ACC112 (cell line): Measurements from ENCODE around the gene IL19.

Source experiments
- H2AFZ ChIP-seq: fragments of 200-600 bp; sonication (generic); one replicate; pipeline ENCODE4 v1.6.0; 2017; ENCODE audit warnings: antibody characterized with exemption, low read length; ENCODE audit not compliant: unreplicated experiment
- H3K27ac ChIP-seq: fragments of 200-600 bp; sonication (generic); 2 replicates; pipeline ENCODE4 v1.5.1; 2014; ENCODE audit warnings: low read depth, mild to moderate bottlenecking, antibody characterized with exemption, low read length, moderate library complexity
- H3K27me3 ChIP-seq: fragments of 200-600 bp; sonication (generic); 2 replicates; pipeline ENCODE4 v1.6.1; 2014; ENCODE audit warnings: mild to moderate bottlenecking, antibody characterized with exemption, low read length, moderate library complexity, mixed read lengths; ENCODE audit not compliant: insufficient read depth
- H3K36me3 ChIP-seq: fragments of 200-600 bp; sonication (generic); 2 replicates; pipeline ENCODE4 v1.6.1; 2016; ENCODE audit warnings: mild to moderate bottlenecking, antibody characterized with exemption, low read length, moderate library complexity, mixed read lengths; ENCODE audit not compliant: insufficient read depth
- H3K4me1 ChIP-seq: fragments of 200-600 bp; sonication (generic); one replicate; pipeline ENCODE4 v1.6.1; 2016; ENCODE audit warnings: low read length, mixed read lengths; ENCODE audit not compliant: insufficient read depth, unreplicated experiment, control insufficient read depth
- H3K4me3 ChIP-seq: fragments of 200-600 bp; sonication (generic); 2 replicates; pipeline ENCODE4 v1.5.1; 2014; ENCODE audit warnings: mild to moderate bottlenecking, low read depth, low read length
- H3K79me2 ChIP-seq: fragments of 200-600 bp; sonication (generic); one replicate; pipeline ENCODE4 v1.6.0; 2016; ENCODE audit warnings: low read length; ENCODE audit not compliant: control insufficient read depth, unreplicated experiment, insufficient read depth

IL19 gene

DNA sequence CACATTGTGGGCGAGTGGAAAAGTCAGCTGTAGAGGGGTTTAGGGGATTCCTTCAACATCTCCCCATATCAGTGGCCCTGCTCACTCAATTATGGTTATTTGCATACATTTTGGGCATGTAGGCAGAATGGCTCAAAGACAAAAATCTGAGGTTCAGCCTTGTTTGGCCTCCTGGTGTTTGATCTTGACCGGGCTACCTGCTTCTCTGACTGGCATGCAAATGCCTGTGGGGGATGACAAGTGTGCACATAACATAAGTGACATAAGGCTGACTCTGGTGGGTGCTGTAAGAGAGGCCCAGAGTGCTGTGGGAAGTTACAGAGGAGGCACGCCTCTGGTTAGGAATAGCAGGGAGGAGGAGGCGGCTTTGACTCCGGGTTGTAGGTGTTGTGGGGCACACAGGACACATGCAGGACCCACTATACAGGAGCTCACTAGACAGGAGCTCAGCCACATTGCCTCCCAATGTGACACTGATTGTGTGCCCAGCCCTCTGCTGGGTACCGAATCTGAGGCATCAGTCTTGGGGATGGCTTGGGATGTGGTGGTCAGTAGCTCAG, 29.4 kb upstream of the IL19 start:
- H3K4me1 ChIP-seq = no peaks in the 10 kb centered on the region
- H3K27me3 ChIP-seq = no peaks in the 10 kb centered on the region
- H3K36me3 ChIP-seq = no peaks in the 10 kb centered on the region
- no peaks in the 10 kb centered on the region for H3K79me2 ChIP-seq
- H3K4me3 ChIP-seq = no peak overlapping the region
- H3K27ac ChIP-seq = no peak overlapping the region
- no peak overlapping the region for H2AFZ ChIP-seq

GRCh38 chr1:206742719-206743383, 27.7 kb upstream of the IL19 start:
- Histone ChIP-seq H2AFZ (no peak overlapping the region), H3K4me3 (no peak overlapping the region), H3K36me3 (no peaks in the 10 kb centered on the region), H3K27ac (no peak overlapping the region), H3K27me3 (no peaks in the 10 kb centered on the region), H3K79me2 (no peaks in the 10 kb centered on the region), H3K4me1 (peaks cover under 1% of the 10 kb centered on the region)

DNA sequence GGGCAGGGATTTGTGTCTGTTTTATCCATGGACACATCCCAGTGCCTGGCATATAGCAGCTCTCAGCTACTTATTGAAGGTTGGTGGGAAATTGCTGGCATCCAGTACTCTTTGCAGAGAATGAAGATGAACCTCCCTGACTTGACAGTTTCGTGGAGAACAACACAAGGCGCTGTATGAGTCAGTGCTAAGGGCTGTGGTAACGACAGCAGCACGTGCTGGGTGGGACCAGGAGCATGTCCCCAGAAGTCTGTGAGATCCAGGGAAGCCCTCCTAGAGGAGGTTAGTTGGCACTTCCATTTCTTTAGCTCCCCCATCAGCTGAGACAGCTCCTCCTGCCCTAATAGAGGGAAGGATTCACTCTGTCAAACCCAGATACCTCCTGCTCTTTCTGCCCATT, 25.9 kb upstream of the IL19 start:
- peaks cover 11% of the 10 kb centered on the region for H3K4me1 ChIP-seq
- H3K27me3 ChIP-seq = no peaks in the 10 kb centered on the region
- no peak overlapping the region for H3K27ac ChIP-seq
- H2AFZ ChIP-seq = no peak overlapping the region
- no peaks in the 10 kb centered on the region for H3K36me3 ChIP-seq
- no peak overlapping the region for H3K4me3 ChIP-seq
- H3K79me2 ChIP-seq = no peaks in the 10 kb centered on the region

GRCh38 chr1:206745301-206745700, 25.3 kb upstream of the IL19 start:
- no peak overlapping the region for H3K4me3 ChIP-seq
- no peak overlapping the region for H3K27ac ChIP-seq
- no peaks in the 10 kb centered on the region for H3K27me3 ChIP-seq
- H3K4me1 ChIP-seq = peaks cover 11% of the 10 kb centered on the region
- H3K36me3 ChIP-seq = no peaks in the 10 kb centered on the region
- no peaks in the 10 kb centered on the region for H3K79me2 ChIP-seq
- H2AFZ ChIP-seq = no peak overlapping the region

DNA sequence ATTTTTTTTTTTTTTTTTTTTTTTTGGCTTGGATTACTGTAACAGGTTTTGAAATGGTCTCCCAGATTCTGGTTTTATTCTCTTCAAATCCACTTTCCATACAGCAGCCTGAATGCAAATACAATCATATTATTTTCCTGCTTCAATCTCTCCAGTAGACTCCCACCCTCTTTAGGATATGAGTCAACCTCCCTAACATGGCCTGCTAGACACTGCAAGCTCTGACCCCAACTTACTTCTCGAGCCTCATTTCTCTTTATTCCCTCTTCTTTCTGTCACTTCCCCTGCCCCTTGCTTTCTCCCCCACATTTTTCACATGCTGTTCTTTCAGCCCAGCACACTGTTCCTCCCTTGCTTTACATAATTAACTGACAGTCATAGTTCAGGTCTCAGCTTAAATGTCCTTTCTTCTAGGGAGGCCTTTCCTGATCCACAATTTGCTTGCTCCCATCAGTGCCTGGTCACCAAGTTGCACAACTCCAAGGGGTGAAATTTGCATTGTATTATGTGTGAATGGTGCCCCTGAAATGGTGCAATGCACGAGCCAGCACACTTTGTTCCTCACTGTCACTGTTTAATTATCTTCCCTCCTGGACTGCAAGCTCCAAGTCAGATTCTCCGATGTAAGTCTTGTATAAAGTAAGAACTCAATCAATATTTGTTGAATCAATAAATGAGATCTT, 22.1 kb upstream of the IL19 start:
- H2AFZ ChIP-seq = no peak overlapping the region

GRCh38 chr1:206751891-206752290, 18.7 kb upstream of the IL19 start:
- no peaks in the 10 kb centered on the region for H3K36me3 ChIP-seq
- peaks cover 11% of the 10 kb centered on the region for H3K4me1 ChIP-seq
- no peak overlapping the region for H3K27ac ChIP-seq
- no peaks in the 10 kb centered on the region for H3K79me2 ChIP-seq
- H3K27me3 ChIP-seq = peaks cover 23% of the 10 kb centered on the region; the same call in 1 of the 2 replicates
- no peak overlapping the region for H3K4me3 ChIP-seq
- no peak overlapping the region for H2AFZ ChIP-seq

More for the DNA sequence above, 22.1 kb upstream of the IL19 start:
- peaks cover 11% of the 10 kb centered on the region for H3K4me1 ChIP-seq
- no peak overlapping the region for H3K27ac ChIP-seq
- H3K79me2 ChIP-seq = no peaks in the 10 kb centered on the region
- no peak overlapping the region for H3K4me3 ChIP-seq
- H3K27me3 ChIP-seq = peaks cover 8% of the 10 kb centered on the region; the same call in 1 of the 2 replicates
- H3K36me3 ChIP-seq = no peaks in the 10 kb centered on the region

DNA sequence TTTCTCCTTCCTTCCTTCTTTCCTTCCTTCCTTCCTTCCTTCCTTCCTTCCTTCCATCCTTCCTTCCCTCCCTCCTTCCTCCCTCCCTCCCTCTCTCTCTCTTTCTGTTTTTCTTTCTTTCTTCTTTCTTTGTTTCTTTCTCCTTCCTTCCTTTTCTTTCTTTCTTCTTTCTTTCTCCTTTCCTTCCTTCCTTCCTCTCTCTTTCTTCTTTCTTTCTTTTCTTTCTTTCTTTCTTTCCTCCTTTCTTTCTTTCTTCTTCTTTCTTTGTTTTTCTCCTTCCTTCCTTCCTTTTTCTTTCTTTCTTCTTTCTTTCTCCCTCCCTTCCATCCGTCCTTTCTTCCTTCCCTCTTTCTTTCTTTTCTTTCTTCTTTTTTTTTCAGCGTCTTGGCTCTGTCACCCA, 18.1 kb upstream of the IL19 start:
- H3K79me2 ChIP-seq = no peaks in the 10 kb centered on the region
- no peak overlapping the region for H3K27ac ChIP-seq
- H3K27me3 ChIP-seq = peaks cover 29% of the 10 kb centered on the region; the same call in 1 of the 2 replicates
- peaks cover 11% of the 10 kb centered on the region for H3K4me1 ChIP-seq
- H3K4me3 ChIP-seq = no peak overlapping the region
- H2AFZ ChIP-seq = no peak overlapping the region
- no peaks in the 10 kb centered on the region for H3K36me3 ChIP-seq

DNA sequence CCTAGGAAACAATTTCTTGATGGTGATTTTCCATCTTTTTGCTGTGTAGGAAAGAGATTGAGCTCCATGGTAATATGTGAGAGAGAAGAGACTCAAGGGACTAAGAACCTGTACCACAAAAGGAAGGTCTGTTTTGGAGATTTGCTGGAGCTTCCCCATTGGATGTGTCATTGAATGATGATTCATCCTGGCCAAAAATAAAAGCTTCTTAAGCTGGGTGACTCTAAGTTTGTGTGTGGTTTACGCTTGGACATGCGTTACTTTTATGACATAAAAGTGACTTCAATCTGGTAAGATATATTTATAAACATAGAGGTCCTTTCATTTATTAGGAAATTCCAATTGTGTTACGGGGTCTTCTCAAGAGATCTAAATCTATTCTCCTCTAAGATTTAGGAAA, 17.4 kb upstream of the IL19 start:
- Histone ChIP-seq H3K4me1 (peaks cover 8% of the 10 kb centered on the region), H3K79me2 (no peaks in the 10 kb centered on the region), H2AFZ (no peak overlapping the region), H3K4me3 (no peak overlapping the region), H3K27ac (no peak overlapping the region), H3K36me3 (no peaks in the 10 kb centered on the region), H3K27me3 (peaks cover 36% of the 10 kb centered on the region; the same call in 1 of the 2 replicates)

DNA sequence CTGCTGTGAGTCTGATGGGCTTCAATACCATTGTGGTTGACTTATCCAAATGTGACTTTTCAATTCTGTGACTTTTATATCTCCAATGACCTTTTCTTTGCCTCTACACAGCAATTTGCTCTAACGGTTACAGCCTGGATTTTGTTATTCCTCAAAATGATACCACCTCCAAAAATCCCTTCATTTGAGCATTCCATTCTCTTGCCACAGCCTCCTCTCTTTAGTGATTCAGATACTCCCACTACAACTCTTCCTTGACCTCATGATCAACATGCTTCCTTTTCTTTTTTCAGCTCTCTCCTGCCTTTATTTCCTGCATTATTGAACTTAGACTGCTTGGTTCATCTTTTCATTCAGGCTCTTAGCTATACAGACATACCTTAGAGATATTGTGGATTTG, 16.6 kb upstream of the IL19 start:
- H3K4me1 ChIP-seq = no peaks in the 10 kb centered on the region
- no peak overlapping the region for H2AFZ ChIP-seq
- H3K4me3 ChIP-seq = no peak overlapping the region
- peaks cover 43% of the 10 kb centered on the region for H3K27me3 ChIP-seq
- no peaks in the 10 kb centered on the region for H3K79me2 ChIP-seq
- H3K36me3 ChIP-seq = no peaks in the 10 kb centered on the region
- H3K27ac ChIP-seq = no peak overlapping the region

GRCh38 chr1:206757524-206758266, 12.9 kb upstream of the IL19 start:
- Histone ChIP-seq H3K79me2 (no peaks in the 10 kb centered on the region), H3K27ac (no peak overlapping the region), H3K27me3 (peaks cover 60% of the 10 kb centered on the region), H3K4me3 (no peak overlapping the region), H3K36me3 (no peaks in the 10 kb centered on the region), H2AFZ (no peak overlapping the region), H3K4me1 (no peaks in the 10 kb centered on the region)
